ENCODE data around the gene CEBPZ.
"Not testable (repeated sequence)": the region's sequence is repeated elsewhere in the genome, so short reads cannot be mapped to it uniquely, and the experiment has no call there.

CEBPZ gene

GRCh38 chr2:37223131-37223530, 8.3 kb downstream of the CEBPZ start:
- DNase-seq = no peak

GRCh38 chr2:37219046-37219445, 12.3 kb downstream of the CEBPZ start:
- no peak for DNase-seq

GRCh38 chr2:37215250-37215649, 16.1 kb downstream of the CEBPZ start:
- DNase-seq = no peak

DNA sequence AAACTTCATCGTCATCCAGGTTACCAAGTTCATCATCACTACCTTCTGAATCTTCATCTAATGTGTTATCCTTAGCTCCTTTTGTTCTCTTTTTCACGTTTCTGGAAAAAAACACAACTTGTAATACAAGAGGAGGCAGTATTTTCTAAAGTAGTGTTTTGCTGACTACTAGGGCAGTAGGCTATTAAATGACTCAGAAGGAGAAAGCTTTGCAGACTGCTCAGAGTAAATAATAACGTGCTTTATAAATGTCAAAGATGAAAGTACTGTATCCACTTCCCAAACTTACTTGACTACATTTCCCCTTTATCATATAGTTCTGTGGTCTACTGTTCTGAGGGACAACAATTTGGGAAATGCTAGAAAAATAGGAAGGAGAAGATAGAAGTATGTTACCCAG, 19.5 kb downstream of the CEBPZ start:
- DNase-seq = no peak

- DNase-seq = no peak
These were observed 20.2 kb downstream of the CEBPZ start for GRCh38 chr2:37211212-37211611.

- DNase-seq = not testable (repeated sequence)
These were observed 24.6 kb downstream of the CEBPZ start for GRCh38 chr2:37206760-37207159.

DNA sequence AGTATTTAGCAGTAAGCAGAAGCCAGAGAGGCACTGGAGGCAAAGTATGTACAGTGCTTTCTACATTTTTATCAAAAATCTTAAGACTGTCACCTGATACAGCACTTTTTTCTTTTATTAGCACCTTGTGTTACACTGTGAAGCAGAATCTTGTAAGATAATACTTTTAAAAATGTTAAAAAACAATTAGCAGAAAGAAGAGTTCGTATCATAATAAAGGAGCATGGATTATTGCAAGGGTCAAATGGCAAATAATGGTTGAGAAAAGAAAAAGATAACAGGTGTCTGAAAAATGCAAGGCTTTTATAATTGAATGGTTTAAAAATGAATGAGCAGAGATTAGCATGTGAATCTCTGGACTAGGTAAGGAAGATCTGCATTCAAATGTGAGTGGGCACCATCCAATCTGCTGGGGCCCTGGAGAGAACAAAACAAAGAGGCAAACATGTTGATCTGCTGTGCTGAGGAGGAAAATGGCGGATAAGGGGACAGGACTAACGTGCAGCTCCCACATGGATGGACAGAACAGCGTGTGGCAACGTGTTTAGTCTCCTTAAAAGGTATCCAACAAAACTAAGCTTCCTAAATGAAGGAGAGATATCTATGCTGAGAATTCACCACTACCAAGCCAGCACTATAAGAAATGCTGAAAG, 25.6 kb downstream of the CEBPZ start:
- no peak for DNase-seq

GRCh38 chr2:37205071-37205661, 26.2 kb downstream of the CEBPZ start:
- not testable (repeated sequence) for DNase-seq

DNA sequence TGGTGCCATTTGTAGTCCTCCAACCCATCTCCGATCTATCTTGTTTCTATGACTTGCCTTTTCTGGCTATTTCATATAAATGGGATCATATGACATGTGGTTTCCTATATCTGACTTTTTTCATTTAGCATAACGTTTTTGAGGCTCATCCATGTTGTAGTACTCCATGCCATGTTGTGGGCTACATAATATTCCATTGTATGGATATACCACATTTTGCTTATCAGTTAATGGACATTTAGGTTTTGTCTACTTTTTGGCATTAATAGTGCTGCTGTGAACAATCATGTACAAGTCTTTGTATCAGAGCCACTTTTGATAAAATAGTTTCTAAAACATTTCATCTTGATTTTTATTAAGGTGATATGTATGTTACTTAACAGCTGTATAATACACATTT, 27.7 kb downstream of the CEBPZ start:
- DNase-seq = no peak

DNA sequence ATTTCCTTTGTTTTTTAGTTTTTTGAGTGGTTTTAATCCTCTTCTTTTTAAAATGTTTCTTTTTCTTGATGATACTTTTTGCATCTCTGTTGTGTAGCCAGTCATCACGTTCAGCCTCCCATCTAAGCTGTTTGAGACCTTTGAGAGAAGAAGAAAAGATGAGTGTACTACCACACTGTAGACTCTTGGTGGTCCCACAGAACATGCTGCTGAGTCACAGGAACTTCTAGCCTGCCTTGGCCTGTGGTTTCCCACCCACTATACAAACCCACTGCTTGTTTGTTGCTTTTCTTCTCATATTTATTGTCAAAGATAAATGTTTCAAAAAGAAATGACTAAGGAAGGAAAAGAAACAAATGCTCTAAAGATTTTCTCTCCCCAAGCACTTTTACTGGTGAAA, 29.6 kb downstream of the CEBPZ start:
- no peak for DNase-seq

DNA sequence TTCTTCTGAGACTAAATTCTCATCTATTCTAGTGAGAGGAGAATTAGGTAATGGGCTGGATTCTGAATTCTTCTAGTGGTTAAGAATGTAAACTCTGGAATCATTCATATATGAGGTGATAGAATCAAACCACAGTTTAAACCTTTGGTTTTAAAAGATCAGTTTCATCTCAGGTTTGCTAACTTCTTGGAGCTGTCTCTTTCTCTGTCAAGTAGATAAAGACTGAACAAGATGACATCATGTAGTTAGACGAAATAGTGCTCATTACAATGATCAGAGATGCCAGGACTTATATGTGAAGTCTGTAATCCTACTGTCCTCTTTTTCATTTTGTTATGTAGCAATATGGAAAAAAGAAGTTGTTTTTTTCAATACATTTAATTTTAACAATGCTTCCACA, 30.2 kb downstream of the CEBPZ start:
- DNase-seq = no peak

DNA sequence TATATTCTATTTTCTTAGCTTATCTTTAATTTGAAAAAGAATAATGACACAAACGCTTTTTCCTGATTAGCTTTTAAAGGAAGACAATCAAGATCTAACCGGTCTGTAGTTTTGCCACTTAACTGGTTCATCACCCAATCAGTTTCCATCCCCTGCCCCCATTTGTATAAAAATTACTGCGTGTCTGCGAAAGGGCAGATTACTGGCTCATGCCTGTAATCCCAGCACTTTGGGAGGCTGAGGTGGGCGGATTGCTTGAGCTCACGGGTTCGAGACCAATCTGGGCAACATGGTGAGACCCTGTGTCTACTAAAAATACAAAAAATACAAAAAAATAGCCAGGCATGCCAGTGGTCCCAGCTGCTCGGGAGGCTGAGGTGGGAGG, 32.7 kb downstream of the CEBPZ start:
- DNase-seq = no peak

- DNase-seq = peak; percentile 76 to 84 (median 80)
These were observed 34.8 kb downstream of the CEBPZ start, which contains the start of gene CEBPZOS for GRCh38 chr2:37196320-37197195. CEBPZOS (plus strand) TSS chr2:37196496; CDS start chr2:37199705, 3,209 bp downstream.

DNA sequence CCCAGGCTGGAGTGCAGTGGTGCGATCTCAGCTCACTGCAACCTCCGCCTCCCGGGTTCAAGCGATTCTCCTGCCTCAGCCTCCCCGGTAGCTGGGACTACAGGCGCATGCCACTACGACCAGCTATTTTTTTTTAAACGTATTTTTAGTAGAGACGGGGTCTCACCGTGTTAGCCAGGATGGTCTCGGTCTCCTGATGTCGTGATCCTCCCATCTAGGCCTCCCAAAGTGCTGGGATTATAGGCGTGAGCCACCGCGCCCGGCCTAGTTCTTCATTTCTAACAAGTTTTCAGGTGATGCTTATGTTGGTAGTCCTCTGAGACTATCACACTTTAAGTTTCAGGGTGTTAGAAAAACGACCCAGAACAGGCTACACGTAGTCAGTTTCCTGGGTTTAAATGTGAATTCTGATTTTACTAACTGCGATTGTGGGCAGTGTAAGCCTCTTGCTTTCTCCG, 35.5 kb downstream of the CEBPZ start:
- DNase-seq = not testable (repeated sequence)

DNA sequence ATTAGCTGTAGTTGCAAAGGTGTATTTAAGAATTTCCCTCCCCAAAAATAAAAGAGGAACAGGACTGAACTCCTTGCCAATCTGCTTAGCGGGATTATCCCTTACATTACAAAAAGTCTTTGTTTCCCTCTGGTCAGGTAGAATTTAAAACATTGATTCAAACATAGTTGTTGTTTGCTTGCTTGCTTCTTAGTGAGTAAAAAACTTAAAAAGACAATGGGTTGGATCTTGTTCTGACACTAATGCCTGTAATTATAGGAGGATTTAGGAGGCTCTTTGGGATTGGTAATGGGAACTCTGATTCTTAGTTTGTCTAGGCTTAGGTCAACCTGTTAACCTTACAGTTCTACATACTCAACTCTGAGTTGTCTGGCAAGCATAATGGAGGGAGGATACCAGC, 38.8 kb downstream of the CEBPZ start:
- DNase-seq = no peak

- no peak for DNase-seq
These were observed 39.6 kb downstream of the CEBPZ start for GRCh38 chr2:37191747-37192146.

- no peak for DNase-seq
These were observed 40.1 kb downstream of the CEBPZ start for GRCh38 chr2:37191253-37191652.

GRCh38 chr2:37190290-37190689, 41.1 kb downstream of the CEBPZ start:
- no peak for DNase-seq

DNA sequence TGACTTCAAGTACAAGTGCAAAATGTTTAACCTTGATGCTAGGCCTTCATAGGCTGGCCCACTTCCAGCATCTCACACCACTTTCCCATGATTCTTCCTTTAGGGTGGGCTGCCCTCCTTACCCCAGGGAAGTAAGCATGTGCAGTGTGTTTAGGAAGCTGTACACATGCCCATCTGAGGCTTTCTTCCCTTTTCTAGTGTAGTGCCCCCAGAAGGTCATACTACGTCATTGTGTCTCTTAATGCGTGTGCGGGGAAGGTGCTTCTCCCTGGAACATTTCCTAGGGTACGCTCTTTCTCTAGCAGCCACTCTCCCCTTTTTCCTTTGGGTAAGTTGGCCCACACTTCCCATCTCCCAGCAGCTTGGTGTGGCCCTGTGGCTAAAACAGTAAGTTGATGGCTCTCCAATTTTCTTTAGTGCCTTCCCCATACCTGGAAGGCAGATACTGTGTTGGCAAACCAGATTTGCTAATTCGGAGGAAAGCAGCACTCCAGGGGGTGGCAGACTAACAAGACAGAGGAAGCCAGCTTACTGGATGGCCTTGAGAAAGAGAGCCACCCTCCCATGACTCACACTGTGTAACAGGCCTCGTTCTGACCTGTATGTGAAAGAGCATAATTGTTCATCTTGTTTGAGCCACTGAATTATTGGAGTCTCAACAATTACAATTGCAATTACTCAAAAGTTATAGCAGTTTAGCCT, 41.8 kb downstream of the CEBPZ start:
- no peak for DNase-seq

DNA sequence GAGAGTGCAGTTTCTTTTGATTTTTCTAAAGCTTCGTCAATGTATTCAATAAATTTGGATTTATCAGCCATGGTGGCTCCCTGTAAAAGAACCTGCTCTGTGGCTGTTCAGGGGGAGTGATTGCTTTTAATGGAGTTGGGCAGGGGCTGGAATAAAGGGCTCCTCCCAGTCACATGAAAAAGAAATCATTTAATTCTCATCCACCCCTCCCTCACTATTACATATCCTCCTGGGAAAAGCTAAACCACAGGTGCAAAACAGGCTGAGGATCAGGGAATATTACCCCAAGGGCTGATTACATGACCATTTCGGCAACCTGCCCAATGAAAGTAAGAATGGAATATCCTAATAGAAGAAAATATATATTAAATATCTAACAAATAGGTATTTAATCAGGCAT, 42.8 kb downstream of the CEBPZ start, which contains the start of gene SULT6B1:
TSS of gene SULT6B1 (minus strand) at position 101 of the 400 bp plus-strand sequence. CDS start at position 71, 30 bp downstream.
- no peak for DNase-seq

- DNase-seq = no peak
These were observed 49.4 kb downstream of the CEBPZ start for GRCh38 chr2:37181726-37182684.

- DNase-seq = no peak
These were observed 50.8 kb downstream of the CEBPZ start for GRCh38 chr2:37180640-37181039.
